GM21526 (cell line): ENCODE results near the gene OR2D3.
A peak's percentile ranks its signal among the peaks of the same experiment; 100 is the strongest.
"Not testable (repeated sequence)": the region's sequence is repeated elsewhere in the genome, so short reads cannot be mapped to it uniquely, and the experiment has no call there.

Experiments
- ATAC-seq: cut with Tn5 transposase; IDR thresholded peaks from one replicate; pipeline ENCODE4 v1.9.1; 2021; ENCODE audit warnings: moderate library complexity; ENCODE audit not compliant: unreplicated experiment, low FRiP score

OR2D3 gene

GRCh38 chr11:6926208-6927029 lies 5.6 kb downstream of the OR2D3 start, which contains the start of gene ZNF215:
Gene ZNF215 (plus strand): TSS chr11:6926426. CDS start chr11:6932273, 5,847 bp downstream.
- ATAC-seq, result peak; percentile 57

GRCh38 chr11:6927030-6927617 lies 6.3 kb downstream of the OR2D3 start:
- ATAC-seq, result peak; percentile 83

GRCh38 chr11:6928916-6929315 lies 8.1 kb downstream of the OR2D3 start:
- ATAC-seq, result no peak

GRCh38 chr11:6931146-6931713 lies 10.4 kb downstream of the OR2D3 start:
- no peak for ATAC-seq

GRCh38 chr11:6932145-6932544 lies 11.3 kb downstream of the OR2D3 start:
- no peak for ATAC-seq

GRCh38 chr11:6941970-6942369 lies 21.2 kb downstream of the OR2D3 start:
- ATAC-seq, result no peak

GRCh38 chr11:6943131-6943530 lies 22.3 kb downstream of the OR2D3 start:
- ATAC-seq, result no peak

GRCh38 chr11:6954248-6954647 lies 33.4 kb downstream of the OR2D3 start:
- not testable (repeated sequence) for ATAC-seq

GRCh38 chr11:6962141-6962540 lies 41.3 kb downstream of the OR2D3 start:
- no peak for ATAC-seq

- ATAC-seq, result peak; percentile 58
Observed at GRCh38 chr11:6962673-6963072, 41.9 kb downstream of the OR2D3 start.

GRCh38 chr11:6968816-6969215 lies 48.0 kb downstream of the OR2D3 start:
- no peak for ATAC-seq

- not testable (repeated sequence) for ATAC-seq
Observed at GRCh38 chr11:6969854-6970253, 49.1 kb downstream of the OR2D3 start.
